OCI-LY3 (cell line): ENCODE results near the gene GJC3.

Source experiments
- CTCF ChIP-seq: fragments of 200-600, 300-600 bp; sonication (generic); IDR thresholded peaks from 2 replicates; pipeline ENCODE4 v1.5.1; 2014; ENCODE audit warnings: antibody characterized with exemption, low read length, low read depth
- EZH2phosphoT487 ChIP-seq: fragments of 200-600 bp; shearing (Covaris generic); IDR thresholded peaks from 2 replicates; pipeline ENCODE4 v1.6.1; 2018; ENCODE audit warnings: antibody characterized with exemption, mixed run types, low read depth

- no peak for TF ChIP-seq CTCF
- no peak for TF ChIP-seq EZH2phosphoT487
Measured at GRCh38 chr7:99898023-99898357, 31.4 kb downstream of the GJC3 start.
